Measurements from ENCODE around the gene TRIM25. TPM values are rescaled to one million over a fixed set of nuclear protein-coding genes. Genes with fewer than 3 reads are reported as not detected.
"Not testable (repeated sequence)": the region's sequence is repeated elsewhere in the genome, so short reads cannot be mapped to it uniquely, and the experiment has no call there.

Gene TRIM25
- 19.5 TPM for total RNA-seq
- long read RNA-seq, full-length matches to known transcripts, result 3 of 10 reads
- long read RNA-seq, partial matches to known transcripts, result 2 of 10 reads
- long read RNA-seq, other reads (novel, unspliced or antisense), result 5 of 10 reads

DNA sequence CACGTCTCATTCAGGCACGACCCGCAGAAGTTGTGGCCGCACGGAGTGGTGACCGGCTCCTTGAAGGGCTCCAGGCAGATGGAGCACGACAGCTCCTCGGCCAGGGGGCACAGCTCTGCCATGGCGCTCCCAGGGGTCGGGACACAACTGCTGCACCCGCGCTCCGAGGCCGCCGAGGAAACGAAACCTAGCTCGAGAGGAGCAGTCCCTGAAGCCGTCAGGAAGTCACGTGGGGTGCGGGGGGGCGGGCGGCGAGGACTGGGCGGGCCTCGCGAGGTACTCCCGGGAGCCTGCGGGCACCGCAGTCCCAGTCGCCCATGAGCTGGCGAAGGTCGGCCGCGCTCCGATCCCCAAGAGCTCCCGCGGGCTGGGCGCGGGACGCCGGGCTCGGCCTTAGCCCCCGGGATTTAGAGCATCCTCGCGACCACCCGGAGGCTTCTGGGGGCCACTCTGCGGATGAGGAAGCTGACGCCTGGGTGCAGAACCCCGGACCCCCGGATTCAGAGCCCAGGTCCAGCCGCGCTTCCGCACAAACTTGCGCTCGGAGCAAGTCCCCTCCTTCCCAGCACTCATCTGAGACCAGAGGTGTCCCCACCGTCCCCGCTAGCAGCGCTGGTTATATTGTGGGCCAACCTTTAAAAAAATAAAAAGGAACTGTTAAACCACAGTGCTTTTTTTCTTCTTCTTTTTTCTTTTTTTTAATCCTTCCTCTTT, at the start of gene TRIM25:
TRIM25 (minus strand) TSS at position 183 of the 714 bp plus-strand sequence; CDS start at position 122, 61 bp downstream.
- peak; percentile 98 for ATAC-seq
- peak; percentile 92 for DNase-seq
- intact Hi-C loops (cut with micrococcal nuclease), result no loop called here

GRCh38 chr17:56960596-56961538, 47.0 kb upstream of the TRIM25 start, which contains the start of gene COIL:
COIL (minus strand) TSS chr17:56961050; CDS start chr17:56961019, 31 bp downstream.
- intact Hi-C loops (cut with micrococcal nuclease), result no loop called here
- ATAC-seq (peak; percentile 98), DNase-seq (peak; percentile 95)

GRCh38 chr17:56956992-56957391, 43.1 kb upstream of the TRIM25 start:
- ATAC-seq, result no peak
- intact Hi-C loops (cut with micrococcal nuclease), result no loop called here
- DNase-seq, result no peak

GRCh38 chr17:56949595-56949994, 35.7 kb upstream of the TRIM25 start:
- DNase-seq (no peak), ATAC-seq (no peak)
- intact Hi-C loops (cut with micrococcal nuclease), result no loop called here

GRCh38 chr17:56948491-56948890, 34.6 kb upstream of the TRIM25 start:
- intact Hi-C loops (cut with micrococcal nuclease), result no loop called here
- DNase-seq, result no peak
- no peak for ATAC-seq

DNA sequence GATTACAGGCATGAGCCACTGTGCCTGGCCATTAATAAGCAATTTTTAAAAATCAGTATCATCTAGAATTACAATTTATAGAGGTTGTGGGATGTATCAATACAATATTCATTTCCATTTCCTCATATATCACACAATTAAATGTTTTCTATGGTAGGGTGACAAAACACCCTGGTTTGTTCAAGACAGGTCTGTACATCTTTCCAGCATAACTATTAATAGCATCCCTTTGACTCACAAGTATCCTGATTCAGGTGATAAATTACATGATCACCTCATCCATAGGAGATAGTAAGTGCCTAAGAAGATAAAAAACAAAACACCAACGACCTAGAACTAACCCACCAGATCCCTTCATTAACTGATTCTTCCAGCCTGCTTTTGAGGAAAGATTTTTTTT, 33.9 kb upstream of the TRIM25 start:
- intact Hi-C loops (cut with micrococcal nuclease), result no loop called here
- ATAC-seq (no peak), DNase-seq (no peak)

GRCh38 chr17:56945938-56946505, 32.2 kb upstream of the TRIM25 start:
- no peak for ATAC-seq
- intact Hi-C loops (cut with micrococcal nuclease), result no loop called here

GRCh38 chr17:56943505-56944125, 29.8 kb upstream of the TRIM25 start:
- intact Hi-C loops (cut with micrococcal nuclease), result no loop called here
- no peak for DNase-seq
- no peak for ATAC-seq

More at GRCh38 chr17:56945938-56946505, 32.2 kb upstream of the TRIM25 start:
- no peak for DNase-seq

DNA sequence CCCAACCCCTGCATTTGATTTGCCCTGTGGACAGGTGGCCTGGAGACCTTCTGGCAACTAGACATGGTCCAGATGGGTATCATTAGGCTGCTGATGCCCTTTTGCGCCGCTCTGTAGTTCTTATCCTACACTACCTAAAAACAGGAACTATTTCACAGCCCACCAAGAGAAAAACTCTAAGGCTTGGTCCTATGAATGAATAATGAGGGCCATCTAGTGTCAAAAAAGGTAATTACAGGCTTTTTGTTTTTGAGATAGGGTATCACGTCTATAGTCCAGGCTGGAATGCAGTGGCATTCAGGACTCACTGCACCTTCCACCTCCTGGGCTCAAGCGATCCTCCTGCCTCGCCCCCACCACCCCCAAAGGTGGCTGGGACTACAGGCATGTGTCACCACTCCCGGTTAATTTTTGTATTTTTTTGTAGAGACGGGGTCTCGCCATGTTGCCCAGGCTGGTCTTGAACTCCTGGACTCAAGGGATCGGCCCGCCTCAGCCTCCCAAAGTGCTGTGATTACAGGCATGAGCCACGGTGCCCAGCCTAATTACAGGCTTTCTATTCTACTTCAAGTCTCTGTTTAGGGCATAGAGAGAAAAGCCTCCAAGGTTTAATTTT, 26.1 kb upstream of the TRIM25 start:
- DNase-seq, result no peak
- intact Hi-C loops (cut with micrococcal nuclease), result loop anchor here (2.0 kb wide), 1 partner anchor 117 kb away; no protein-coding TSS in a partner anchor
- peak; percentile 60 for ATAC-seq

DNA sequence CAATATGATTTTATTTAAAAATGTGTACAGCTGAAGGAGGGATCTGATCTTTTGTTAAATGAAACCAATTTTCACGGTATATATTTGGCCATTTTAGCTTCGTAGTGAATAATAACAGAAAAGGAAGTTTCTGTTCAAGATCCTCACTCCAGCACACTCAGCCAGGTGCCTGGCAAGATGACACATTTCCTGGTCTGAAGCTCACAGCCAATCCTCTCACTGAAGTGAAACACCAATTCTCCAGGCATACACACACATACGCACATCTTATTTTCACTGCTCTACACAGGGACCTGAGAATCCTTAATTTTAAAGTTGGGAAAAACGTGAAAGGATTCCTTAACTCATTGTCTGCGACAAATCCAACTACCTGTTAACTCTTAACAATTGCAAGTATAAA, 24.4 kb upstream of the TRIM25 start:
- ATAC-seq; DNase-seq; intact Hi-C loops (cut with micrococcal nuclease): not testable (repeated sequence)

- intact Hi-C loops (cut with micrococcal nuclease), result no loop called here
These were observed 23.8 kb upstream of the TRIM25 start for GRCh38 chr17:56937687-56938086.

DNA sequence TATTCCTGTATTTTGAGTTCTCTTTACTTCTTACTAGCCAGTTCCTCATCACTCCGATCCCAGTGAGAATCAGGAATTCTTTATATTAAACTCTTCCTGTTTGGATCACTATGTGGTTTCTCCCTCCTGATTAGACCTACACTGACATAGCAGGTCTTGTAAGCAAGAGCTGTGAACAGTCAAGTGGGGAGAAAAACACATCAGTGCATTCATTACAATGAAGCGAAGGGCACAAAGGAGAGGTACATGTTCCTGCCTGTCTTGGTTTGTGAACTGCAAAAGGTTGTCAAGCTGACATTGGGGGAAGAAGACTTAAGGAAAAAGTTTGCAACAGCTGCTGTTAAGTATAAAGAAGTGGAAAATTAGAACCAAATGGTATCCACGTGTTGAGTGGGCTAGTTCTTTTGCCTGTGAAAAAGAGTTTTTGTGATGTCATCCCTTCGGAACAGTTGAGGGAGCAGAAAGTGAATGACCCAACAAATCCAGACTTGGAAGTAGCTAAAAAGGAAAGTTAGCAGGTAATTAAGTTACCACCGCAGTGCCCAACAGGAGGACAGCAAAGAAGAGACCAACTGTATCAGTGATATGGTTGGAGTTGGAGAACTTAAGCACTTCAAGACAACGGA, 23.0 kb upstream of the TRIM25 start:
- intact Hi-C loops (cut with micrococcal nuclease), result no loop called here
- DNase-seq, result no peak
- ATAC-seq, result no peak

More at GRCh38 chr17:56937687-56938086, 23.8 kb upstream of the TRIM25 start:
- peak; percentile 17 for ATAC-seq
- no peak for DNase-seq

GRCh38 chr17:56935461-56935860, 21.6 kb upstream of the TRIM25 start:
- ATAC-seq (no peak), DNase-seq (no peak)
- intact Hi-C loops (cut with micrococcal nuclease), result no loop called here

- intact Hi-C loops (cut with micrococcal nuclease), result no loop called here
These were observed 20.4 kb upstream of the TRIM25 start for GRCh38 chr17:56934280-56934679.

DNA sequence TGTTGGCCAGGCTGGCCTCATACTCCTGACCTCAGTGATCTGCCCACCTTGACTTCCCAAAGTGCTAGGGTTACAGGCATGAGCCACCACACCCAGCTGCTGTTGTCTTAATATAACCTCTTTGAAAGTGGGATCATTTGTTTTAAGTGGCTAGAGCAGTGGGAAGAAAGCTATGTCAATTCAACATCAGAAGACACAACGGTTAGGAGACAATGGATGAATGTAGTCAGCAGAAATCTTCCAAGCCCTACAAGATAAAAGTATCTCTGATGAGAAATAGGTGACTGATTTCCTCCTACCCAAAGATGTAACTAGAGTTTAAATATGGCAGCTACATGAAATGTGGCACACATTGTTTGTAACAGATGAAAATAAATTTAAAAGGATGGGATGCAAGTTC, 20.0 kb upstream of the TRIM25 start:
- intact Hi-C loops (cut with micrococcal nuclease), result no loop called here
- DNase-seq, result no peak
- no peak for ATAC-seq

More at GRCh38 chr17:56934280-56934679, 20.4 kb upstream of the TRIM25 start:
- ATAC-seq (no peak), DNase-seq (no peak)

DNA sequence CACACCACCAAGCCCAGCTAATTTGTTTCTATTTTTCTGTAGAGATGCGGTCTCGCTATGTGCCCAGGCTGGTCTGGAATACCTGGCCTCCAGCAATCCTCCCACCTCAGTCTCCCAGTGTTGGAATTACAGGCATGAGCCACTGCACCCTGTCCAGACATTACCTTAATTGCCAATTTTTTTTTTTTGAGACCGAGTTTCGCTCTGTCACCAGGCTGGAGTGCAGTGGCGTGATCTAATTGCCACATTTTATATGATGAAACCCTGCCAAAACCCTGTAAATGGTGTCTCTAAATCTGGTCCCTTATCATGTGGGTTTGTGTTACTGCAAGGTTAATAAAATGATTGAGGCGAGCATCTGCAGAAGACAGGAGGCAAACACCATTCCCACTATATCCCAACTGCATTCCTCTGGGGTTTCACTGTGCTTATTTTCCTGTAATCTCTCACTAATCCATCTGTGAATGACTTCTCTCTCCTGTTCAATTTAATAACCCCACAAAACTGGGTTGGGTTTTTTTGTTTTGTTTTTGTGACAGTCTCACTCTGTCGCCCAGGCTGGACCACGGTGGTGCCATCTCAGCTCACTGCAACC, 19.4 kb upstream of the TRIM25 start:
- intact Hi-C loops (cut with micrococcal nuclease), result no loop called here

GRCh38 chr17:56930739-56931337, 17.0 kb upstream of the TRIM25 start:
- ATAC-seq (no peak), DNase-seq (no peak)
- intact Hi-C loops (cut with micrococcal nuclease), result no loop called here

More for the DNA sequence above, 19.4 kb upstream of the TRIM25 start:
- no peak for DNase-seq
- ATAC-seq, result no peak
